SK-N-SH (cell line): ENCODE data around the gene ARGLU1. TPM values are rescaled to one million over a fixed set of nuclear protein-coding genes. Genes with fewer than 3 reads are reported as not detected.

Source experiments
- CTCF ChIA-PET: fragments of 300-600, 350-600 bp; formaldehyde crosslinking; extraction: SDS; loops from one replicate; lab custom pipeline; 2021; lab: Yijun Ruan, JAX
- POLR2A ChIA-PET: fragments of 350-600 bp; sonication (Branson Sonifier 250); formaldehyde crosslinking; extraction: SDS; loops from one replicate; lab custom pipeline; 2020; ENCODE audit warnings: antibody characterized with exemption, inconsistent platforms; lab: Yijun Ruan, JAX
- DNase-seq: peaks from one replicate; pipeline ENCODE4 v3.0.0; 2012
- H2AFZ ChIP-seq: fragments of 200-600 bp; sonication (generic); 2 replicates; pipeline ENCODE4 v1.8.1; 2016; ENCODE audit warnings: antibody characterized with exemption, mild to moderate bottlenecking, low read depth
- H3F3A ChIP-seq: fragments of 200-600 bp; sonication (generic); replicated peaks from 2 replicates; pipeline ENCODE3; 2016; ENCODE audit warnings: antibody characterized with exemption, mild to moderate bottlenecking; ENCODE audit not compliant: insufficient read depth
- H3K27ac ChIP-seq, 2 experiments: fragments of 200-500 bp in 1 of 2; fragments of 200-600 bp in 1 of 2; sonication (Bioruptor generic) in 1 of 2; sonication (generic), shearing (Covaris generic) in 1 of 2; 2 replicates each; pipeline versions ENCODE4 v1.5.1 to v1.6.1; 2014 to 2016; ENCODE audit warnings: low read depth in 2 of 2, inconsistent platforms in 1 of 2, low read length in 1 of 2, mild to moderate bottlenecking in 1 of 2, mixed read lengths in 1 of 2
- H3K27me3 ChIP-seq: fragments of 200-600 bp; sonication (generic), shearing (Covaris generic); 2 replicates; pipeline ENCODE4 v1.6.1; 2016; ENCODE audit warnings: mixed run types; ENCODE audit not compliant: insufficient read depth
- H3K36me3 ChIP-seq, 2 experiments: fragments of 200-500 bp in 1 of 2; fragments of 200-600 bp in 1 of 2; sonication (Bioruptor generic) in 1 of 2; sonication (generic) in 1 of 2; replicated peaks in 1 of 2; 2 replicates each; pipeline versions ENCODE3 to v1.5.1; 2014 to 2016; ENCODE audit warnings: low read length in 1 of 2, mild to moderate bottlenecking in 1 of 2; ENCODE audit not compliant: insufficient read depth in 2 of 2, control insufficient read depth in 1 of 2
- H3K4me1 ChIP-seq, 2 experiments: fragments of 200-500 bp in 1 of 2; fragments of 200-600 bp in 1 of 2; sonication (Bioruptor generic) in 1 of 2; sonication (generic), shearing (Covaris generic) in 1 of 2; 2 replicates each; pipeline versions ENCODE4 v1.5.1 to v1.6.1; 2014 to 2016; ENCODE audit warnings: low read depth in 1 of 2, low read length in 1 of 2, mixed run types in 1 of 2; ENCODE audit not compliant: insufficient read depth in 2 of 2, control insufficient read depth in 1 of 2
- H3K4me2 ChIP-seq: fragments of 200-600 bp; sonication (generic), shearing (Covaris generic); 2 replicates; pipeline ENCODE4 v1.6.1; 2017; ENCODE audit warnings: mixed run types
- H3K4me3 ChIP-seq, 2 experiments: fragments of 200-500 bp in 1 of 2; fragments of 200-600 bp in 1 of 2; sonication (Bioruptor generic) in 1 of 2; sonication (generic), shearing (Covaris generic) in 1 of 2; 2 replicates each; pipeline versions ENCODE4 v1.5.1 to v1.8.1; 2014 to 2016; ENCODE audit warnings: low read depth in 2 of 2, inconsistent platforms in 1 of 2, low read length in 1 of 2, mild to moderate bottlenecking in 1 of 2, mixed read lengths in 1 of 2, moderate library complexity in 1 of 2
- H3K79me2 ChIP-seq: fragments of 200-600 bp; sonication (generic); 2 replicates; pipeline ENCODE4 v1.8.1; 2017; ENCODE audit warnings: mild to moderate bottlenecking; ENCODE audit not compliant: insufficient read depth
- H3K9ac ChIP-seq: fragments of 200-600 bp; sonication (generic); 2 replicates; pipeline ENCODE4 v1.6.1; 2017; ENCODE audit warnings: mixed run types
- H3K9me2 ChIP-seq: fragments of 200-600 bp; sonication (generic); 2 replicates; pipeline ENCODE4 v1.6.1; 2017; ENCODE audit warnings: mixed run types
- H3K9me3 ChIP-seq: fragments of 200-600 bp; sonication (generic); 2 replicates; pipeline ENCODE4 v1.6.1; 2017; ENCODE audit warnings: mixed run types, mild to moderate bottlenecking, moderate library complexity
- H4K20me1 ChIP-seq: fragments of 200-600 bp; sonication (generic); 2 replicates; pipeline ENCODE4 v1.6.1; 2017; ENCODE audit warnings: mild to moderate bottlenecking, mixed run types; ENCODE audit not compliant: insufficient read depth
- CHD2 ChIP-seq: fragments of 150-350 bp; IDR thresholded peaks from 2 replicates; pipeline ENCODE4 v1.6.1; 2018; ENCODE audit warnings: low read length; ENCODE audit not compliant: partially characterized antibody
- ELF1 ChIP-seq: IDR thresholded peaks from 2 replicates; pipeline ENCODE4 v1.4.0; 2012
- EZH2phosphoT487 ChIP-seq: fragments of 200-600 bp; sonication (generic); IDR thresholded peaks from 2 replicates; pipeline ENCODE4 v1.6.1; 2017; ENCODE audit warnings: low read depth, mixed run types, mild to moderate bottlenecking, antibody characterized with exemption, moderate library complexity, borderline replicate concordance
- FOSL2 ChIP-seq: IDR thresholded peaks from 2 replicates; pipeline ENCODE4 v1.4.0; 2012; ENCODE audit warnings: low read depth, mild to moderate bottlenecking, moderate library complexity, borderline replicate concordance
- FOXJ3 ChIP-seq: sonication (generic); formaldehyde crosslinking; IDR thresholded peaks from 2 replicates; pipeline ENCODE4 v1.5.1; 2020; ENCODE audit warnings: mild to moderate bottlenecking, missing genetic modification reagents
- GATA2 ChIP-seq: sonication (generic); formaldehyde crosslinking; IDR thresholded peaks from 2 replicates; pipeline ENCODE4 v1.5.0; 2020; ENCODE audit warnings: mild to moderate bottlenecking, missing genetic modification reagents
- NFIC ChIP-seq: IDR thresholded peaks from 2 replicates; pipeline ENCODE4 v1.4.0; 2012; ENCODE audit warnings: borderline replicate concordance
- PBX3 ChIP-seq: IDR thresholded peaks from 2 replicates; pipeline ENCODE4; 2012
- REST ChIP-seq: IDR thresholded peaks from 2 replicates; pipeline ENCODE4 v1.6.1; 2012; ENCODE audit warnings: mild to moderate bottlenecking, low read depth, low read length, moderate library complexity
- RFX5 ChIP-seq: IDR thresholded peaks from 2 replicates; pipeline ENCODE4 v1.6.1; 2012; ENCODE audit warnings: mild to moderate bottlenecking, improper control_type of control experiment, low read length
- RXRA ChIP-seq: IDR thresholded peaks from 2 replicates; pipeline ENCODE4 v1.4.0; 2012; ENCODE audit warnings: low read depth, mild to moderate bottlenecking, borderline replicate concordance
- SIN3A ChIP-seq: IDR thresholded peaks from 2 replicates; pipeline ENCODE4 v1.6.1; 2012; ENCODE audit warnings: low read depth, mild to moderate bottlenecking, low read length, moderate library complexity, borderline replicate concordance
- SMC3 ChIP-seq: IDR thresholded peaks from 2 replicates; pipeline ENCODE4 v1.6.1; 2012; ENCODE audit warnings: low read depth, low read length, improper control_type of control experiment
- TCF12 ChIP-seq: IDR thresholded peaks from 2 replicates; pipeline ENCODE4 v1.4.0; 2012
- YY1 ChIP-seq: IDR thresholded peaks from 2 replicates; pipeline ENCODE4 v1.4.0; 2012; ENCODE audit warnings: low read depth, mild to moderate bottlenecking
- ZBTB33 ChIP-seq: IDR thresholded peaks from 2 replicates; pipeline ENCODE4 v1.4.0; 2012; ENCODE audit warnings: low read depth, borderline replicate concordance
- WGBS: methylation state at CpG from one replicate; pipeline ENCODE4 v1.1.6; 2017; ENCODE audit warnings: low lambda C conversion rate; 5-methylcytosine and 5-hydroxymethylcytosine counted together
- polyA plus RNA-seq, 3 experiments: library from polyadenylated mRNA; depleted of rRNA; stranded (reverse); fragments of >200 nt; gene quantifications; 2 replicates each; pipeline ENCODE4 v1.2.3, GENCODE V29; 2012

The ARGLU1 gene
- polyA plus RNA-seq, 1 of the 3 experiments (the other 2 are of a cell fraction), result 101 TPM

- TF ChIP-seq EZH2phosphoT487 (no peak), PBX3 (no peak), GATA2 (CRISPR knock-in tag) (no peak), FOSL2 (no peak), TCF12 (no peak), FOXJ3 (CRISPR knock-in tag) (no peak), SMC3 (no peak), REST (no peak), YY1 (no peak), RXRA (no peak), CHD2 (no peak), NFIC (no peak), ELF1 (no peak), SIN3A (no peak), RFX5 (no peak), ZBTB33 (no peak)
- Histone ChIP-seq H3K4me1 (peaks cover 0 to 5% of the 10 kb centered on the region in 2 experiments; a peak in 1 of 4 replicates), H3K9me2 (no peaks in the 10 kb centered on the region), H3K9ac (no peak overlapping the region), H3F3A (no peaks in the 10 kb centered on the region), H3K27ac (no peak overlapping the region), H3K79me2 (no peaks in the 10 kb centered on the region), H3K36me3 (no peaks in the 10 kb centered on the region), H2AFZ (no peak overlapping the region), H3K4me2 (no peak overlapping the region), H4K20me1 (no peaks in the 10 kb centered on the region), H3K4me3 (no peak overlapping the region), H3K27me3 (no peaks in the 10 kb centered on the region), H3K9me3 (no peaks in the 10 kb centered on the region)
- no peak for DNase-seq
- 32% methylated on average over 7 of the region's 7 CpGs for WGBS
- CTCF ChIA-PET, result no interaction called here
- POLR2A ChIA-PET, result no interaction called here
These were observed 35.6 kb upstream of the ARGLU1 start for GRCh38 chr13:106603546-106603945.
